HG03196 (cell line): Measurements from ENCODE around the gene NPHP4.

ENCODE experiments used
- ATAC-seq: cut with Tn5 transposase; IDR thresholded peaks from one replicate; pipeline ENCODE4 v1.9.1; 2021; ENCODE audit not compliant: unreplicated experiment

NPHP4 gene

GRCh38 chr1:5974631-5975030 lies 17.6 kb downstream of the NPHP4 start:
- ATAC-seq = no peak

- ATAC-seq = no peak
These were observed 18.5 kb downstream of the NPHP4 start for GRCh38 chr1:5973771-5974170.

GRCh38 chr1:5972198-5972520 lies 20.1 kb downstream of the NPHP4 start:
- ATAC-seq = no peak

- no peak for ATAC-seq
These were observed 20.6 kb downstream of the NPHP4 start for GRCh38 chr1:5971471-5972197.

- no peak for ATAC-seq
These were observed 21.5 kb downstream of the NPHP4 start for GRCh38 chr1:5970610-5971273.

- ATAC-seq = no peak
These were observed 23.1 kb downstream of the NPHP4 start for GRCh38 chr1:5969168-5969567.

- ATAC-seq = no peak
These were observed 24.0 kb downstream of the NPHP4 start for GRCh38 chr1:5968161-5968736.

- ATAC-seq = no peak
These were observed 24.7 kb downstream of the NPHP4 start for GRCh38 chr1:5967351-5968160.

- ATAC-seq = no peak
These were observed 25.6 kb downstream of the NPHP4 start for GRCh38 chr1:5966543-5967205.

- ATAC-seq = no peak
These were observed 26.6 kb downstream of the NPHP4 start for GRCh38 chr1:5965586-5966131.

- ATAC-seq = no peak
These were observed 29.7 kb downstream of the NPHP4 start for GRCh38 chr1:5962265-5963105.

- no peak for ATAC-seq
These were observed 30.6 kb downstream of the NPHP4 start for GRCh38 chr1:5961601-5962000.

GRCh38 chr1:5960336-5960735 lies 31.9 kb downstream of the NPHP4 start:
- ATAC-seq = no peak

GRCh38 chr1:5959667-5960230 lies 32.5 kb downstream of the NPHP4 start:
- no peak for ATAC-seq

GRCh38 chr1:5959087-5959486 lies 33.1 kb downstream of the NPHP4 start:
- ATAC-seq = no peak

- ATAC-seq = no peak
These were observed 36.0 kb downstream of the NPHP4 start for GRCh38 chr1:5956022-5956830.

GRCh38 chr1:5955479-5955977 lies 36.7 kb downstream of the NPHP4 start:
- ATAC-seq = no peak

GRCh38 chr1:5954964-5955363 lies 37.3 kb downstream of the NPHP4 start:
- ATAC-seq = no peak

GRCh38 chr1:5953386-5953785 lies 38.8 kb downstream of the NPHP4 start:
- ATAC-seq = no peak
